DND-41 (cell line): ENCODE measurements around the gene PLXNC1.

Source experiments
- CTCF ChIP-seq: IDR thresholded peaks from 2 replicates; pipeline ENCODE4 v1.5.1; 2012; ENCODE audit warnings: borderline replicate concordance, low read length, moderate library complexity, mild to moderate bottlenecking; ENCODE audit not compliant: poor library complexity, severe bottlenecking; ENCODE audit errors: extremely low read depth
- EZH2 ChIP-seq: IDR thresholded peaks from 3 replicates; pipeline ENCODE4 v1.6.1; 2012; ENCODE audit warnings: borderline replicate concordance, low read depth, mild to moderate bottlenecking, moderate library complexity, low read length, inconsistent platforms; ENCODE audit not compliant: severe bottlenecking

GRCh38 chr12:94148739-94149118 is 352 bp downstream of the PLXNC1 start:
- no peak for TF ChIP-seq CTCF
- no peak for TF ChIP-seq EZH2
